ENCODE data around the gene ZNF814.

- no peak for TF ChIP-seq POLR2A (IDR thresholded peaks at IDR 0.05; ENCODE audit: low read depth, low read length)
- TF ChIP-seq POLR2AphosphoS5 (IDR thresholded peaks at IDR 0.05; ENCODE audit: low read depth, low read length), result no peak
- no peak for TF ChIP-seq POU2F2 (IDR thresholded peaks at IDR 0.05; ENCODE audit: low read depth, low read length)
- TF ChIP-seq TAF1 (IDR thresholded peaks at IDR 0.05; ENCODE audit: low read depth, low read length), result no peak
- no peak for TF ChIP-seq SPI1 (IDR thresholded peaks at IDR 0.05; ENCODE audit: low read depth, low read length)
- TF ChIP-seq PAX5 (IDR thresholded peaks at IDR 0.05; ENCODE audit: insufficient read depth, low read length, severe bottlenecking), result no peak
Observed at GRCh38 chr19:57817976-57818375, 70.9 kb downstream of the ZNF814 start.
